ENCODE data around the gene NR2F2. TPM values are rescaled to one million over a fixed set of nuclear protein-coding genes. Genes with fewer than 3 reads are reported as not detected.

The NR2F2 gene
- total RNA-seq, 4 donors from 2014 or later, result 3.9 to 14.0 (median 6.5) TPM

DNA sequence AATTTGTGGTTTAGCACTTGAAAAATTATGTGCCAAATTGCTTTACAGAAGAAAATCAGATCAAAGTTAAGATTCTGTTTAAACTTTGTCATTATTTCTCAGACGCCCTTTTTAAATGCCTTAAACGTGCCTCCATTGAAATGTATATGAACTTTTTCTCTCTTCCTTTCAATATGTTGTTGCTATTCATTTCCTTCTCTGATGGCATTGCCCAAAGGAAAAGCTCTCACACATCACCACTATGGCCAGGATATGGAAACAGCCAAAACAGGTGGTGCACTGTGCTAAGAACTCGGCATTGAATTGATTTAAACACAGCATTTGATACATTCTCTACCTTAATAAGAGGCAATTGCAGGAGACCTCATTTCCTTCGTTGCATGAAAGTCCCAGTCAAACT is 35.7 kb upstream of the NR2F2 start:
- 60 to 69% methylated on average over 4 of the region's 4 CpGs for WGBS, 2 donors
- TF ChIP-seq CTCF (IDR thresholded peaks at IDR 0.05) (no peak), POLR2A (IDR thresholded peaks at IDR 0.05) (no peak)
- intact Hi-C loops (cut with DNase I; ENCODE audit: low total_unique reads), result no loop called here
- H3K4me3 ChIP-seq (ENCODE audit: low read depth, poor library complexity, severe bottlenecking), result no peak overlapping the region
- no peak for DNase-seq (ENCODE audit: low spot score in 2 of 2)

DNA sequence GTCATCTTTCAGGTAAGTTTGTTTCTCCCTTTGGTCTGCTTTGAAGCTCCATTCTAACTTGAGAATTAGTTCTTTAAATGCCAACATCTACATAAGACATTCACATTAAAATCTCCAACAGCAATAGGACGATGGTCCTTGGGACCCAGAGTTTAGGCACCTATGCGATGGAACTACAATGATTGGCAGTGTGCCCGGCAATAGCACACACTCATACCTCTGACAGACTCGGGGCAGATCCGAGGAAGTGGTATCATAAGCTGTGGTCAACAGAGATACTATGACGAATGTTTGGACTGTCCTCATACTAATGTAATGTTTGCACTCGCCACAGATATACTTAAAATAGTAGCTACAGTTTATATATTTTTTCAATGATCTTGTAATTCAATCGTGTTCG is 34.2 kb upstream of the NR2F2 start:
- WGBS, 2 donors, result 89% methylated on average over 9 of the region's 9 CpGs
- intact Hi-C loops (cut with DNase I; ENCODE audit: low total_unique reads), result no loop called here
- H3K4me3 ChIP-seq (ENCODE audit: low read depth, poor library complexity, severe bottlenecking), result no peak overlapping the region
- TF ChIP-seq CTCF (IDR thresholded peaks at IDR 0.05) (no peak), POLR2A (IDR thresholded peaks at IDR 0.05) (no peak)
- no peak for DNase-seq (ENCODE audit: low spot score in 2 of 2)

GRCh38 chr15:96297783-96298182 is 32.7 kb upstream of the NR2F2 start:
- TF ChIP-seq CTCF (IDR thresholded peaks at IDR 0.05) (no peak), POLR2A (IDR thresholded peaks at IDR 0.05) (no peak)
- no peak overlapping the region for H3K4me3 ChIP-seq (ENCODE audit: low read depth, poor library complexity, severe bottlenecking)
- 89 to 94% methylated on average over 4 of the region's 4 CpGs for WGBS, 2 donors
- no peak for DNase-seq (ENCODE audit: low spot score in 2 of 2)
- intact Hi-C loops (cut with DNase I; ENCODE audit: low total_unique reads), result no loop called here

DNA sequence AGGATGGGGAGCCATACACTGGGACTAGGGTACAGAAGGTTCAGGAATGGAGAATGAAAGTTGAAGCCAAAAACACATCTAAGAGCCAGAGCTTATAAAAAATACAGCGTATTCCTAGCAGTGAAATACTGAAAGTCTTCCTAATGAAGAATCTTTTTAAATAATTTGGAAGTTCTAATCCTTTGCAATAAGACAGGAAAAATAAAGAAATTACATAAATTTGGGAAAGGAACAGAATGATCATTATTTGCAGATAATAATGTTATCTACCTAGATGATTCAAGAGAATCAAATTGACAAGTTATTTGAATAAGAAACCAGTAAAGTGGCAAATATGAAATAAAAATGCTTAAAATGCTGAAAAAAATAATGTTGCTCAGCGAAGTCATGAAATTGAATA is 32.3 kb upstream of the NR2F2 start:
- TF ChIP-seq CTCF (IDR thresholded peaks at IDR 0.05), result no peak
- no peak for TF ChIP-seq POLR2A (IDR thresholded peaks at IDR 0.05)
- 92 to 94% methylated on average over 2 of the region's 2 CpGs for WGBS, 2 donors
- intact Hi-C loops (cut with DNase I; ENCODE audit: low total_unique reads), result no loop called here
- H3K4me3 ChIP-seq (ENCODE audit: low read depth, poor library complexity, severe bottlenecking), result no peak overlapping the region
- no peak for DNase-seq (ENCODE audit: low spot score in 2 of 2)

DNA sequence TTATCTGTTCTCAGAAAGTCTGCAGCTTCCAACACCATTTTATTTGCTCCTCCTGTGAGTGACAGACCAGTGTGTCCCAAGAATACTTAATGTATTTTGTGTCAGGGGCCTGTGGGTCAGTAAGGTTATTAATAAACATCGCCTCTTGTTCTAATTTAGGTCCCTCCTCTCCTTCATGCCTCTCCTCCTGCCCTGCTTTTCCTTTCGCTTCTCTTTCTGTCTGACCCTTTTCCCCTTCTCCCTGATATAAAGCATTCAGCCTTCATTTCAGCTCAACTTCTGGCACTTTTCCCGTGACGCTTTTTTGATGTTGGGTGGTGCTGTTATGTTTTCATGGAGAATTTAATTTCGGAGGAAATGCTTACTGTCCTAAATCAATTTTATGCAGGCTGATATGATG is 29.7 kb upstream of the NR2F2 start:
- intact Hi-C loops (cut with DNase I; ENCODE audit: low total_unique reads), result no loop called here
- 40 to 46% methylated on average over 5 of the region's 5 CpGs for WGBS, 2 donors
- no peak overlapping the region for H3K4me3 ChIP-seq (ENCODE audit: low read depth, poor library complexity, severe bottlenecking)
- DNase-seq (ENCODE audit: low spot score in 2 of 2), result no peak
- TF ChIP-seq POLR2A (IDR thresholded peaks at IDR 0.05) (no peak), CTCF (IDR thresholded peaks at IDR 0.05) (no peak)

DNA sequence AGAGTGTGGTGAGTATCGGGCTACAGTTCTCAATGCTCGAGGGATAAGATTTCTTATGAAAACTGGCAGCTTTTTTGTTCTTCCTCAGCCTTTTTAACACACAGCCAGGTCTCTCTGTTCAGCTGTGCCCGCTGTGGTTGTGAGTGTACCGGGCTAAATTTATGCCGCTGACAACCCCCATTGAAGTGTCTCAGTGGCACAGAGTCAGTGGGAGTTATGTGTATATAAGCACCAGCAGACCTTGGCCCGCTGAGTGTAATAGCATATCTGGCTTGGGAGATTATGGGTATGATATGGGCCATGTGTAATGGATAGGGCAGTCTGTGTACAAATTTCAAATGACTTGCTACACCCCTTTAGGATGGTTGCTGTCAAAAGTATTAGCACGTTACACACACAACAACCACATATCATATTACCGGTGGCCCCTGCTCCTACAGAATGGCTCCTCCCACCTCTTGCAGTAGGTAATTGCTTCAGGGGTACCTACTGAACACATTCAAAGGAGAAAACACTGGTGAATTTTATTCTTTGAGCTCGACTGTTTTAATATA is 26.9 kb upstream of the NR2F2 start:
- no peak for DNase-seq (ENCODE audit: low spot score in 2 of 2)
- no peak for TF ChIP-seq POLR2A (IDR thresholded peaks at IDR 0.05)
- TF ChIP-seq CTCF (IDR thresholded peaks at IDR 0.05), result no peak
- H3K4me3 ChIP-seq (ENCODE audit: low read depth, poor library complexity, severe bottlenecking), result no peak overlapping the region
- WGBS, 2 donors, result 82 to 84% methylated on average over 9 of the region's 9 CpGs
- intact Hi-C loops (cut with DNase I; ENCODE audit: low total_unique reads), result no loop called here

Data from lower leg skin (tissue), 4 donors.